HG02678 (cell line): ENCODE results near the gene FNIP1.
"Not testable (repeated sequence)": the region's sequence is repeated elsewhere in the genome, so short reads cannot be mapped to it uniquely, and the experiment has no call there.

Experiments
- ATAC-seq: cut with Tn5 transposase; IDR thresholded peaks from one replicate; pipeline ENCODE4 v1.9.1; 2021; ENCODE audit warnings: mild to moderate bottlenecking, moderate library complexity; ENCODE audit not compliant: unreplicated experiment

Gene FNIP1

DNA sequence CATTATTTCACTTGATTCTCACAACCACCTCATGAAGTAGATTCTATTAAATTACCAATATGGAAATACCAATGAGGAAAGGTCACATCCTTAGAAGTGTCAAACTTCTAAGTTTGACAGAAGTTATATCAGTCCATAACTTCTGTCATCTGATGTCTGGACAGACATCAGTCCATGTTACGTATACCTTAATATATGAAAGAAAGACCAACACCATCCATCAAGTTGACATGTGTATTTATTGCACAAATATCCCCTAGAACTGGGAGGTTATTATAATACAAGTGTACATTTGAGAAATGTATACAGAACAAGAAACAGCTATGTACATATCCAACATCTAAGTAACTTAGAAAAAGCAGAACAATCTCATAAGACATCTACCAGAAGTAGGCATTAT lies 155.3 kb downstream of the FNIP1 start:
- no peak for ATAC-seq

DNA sequence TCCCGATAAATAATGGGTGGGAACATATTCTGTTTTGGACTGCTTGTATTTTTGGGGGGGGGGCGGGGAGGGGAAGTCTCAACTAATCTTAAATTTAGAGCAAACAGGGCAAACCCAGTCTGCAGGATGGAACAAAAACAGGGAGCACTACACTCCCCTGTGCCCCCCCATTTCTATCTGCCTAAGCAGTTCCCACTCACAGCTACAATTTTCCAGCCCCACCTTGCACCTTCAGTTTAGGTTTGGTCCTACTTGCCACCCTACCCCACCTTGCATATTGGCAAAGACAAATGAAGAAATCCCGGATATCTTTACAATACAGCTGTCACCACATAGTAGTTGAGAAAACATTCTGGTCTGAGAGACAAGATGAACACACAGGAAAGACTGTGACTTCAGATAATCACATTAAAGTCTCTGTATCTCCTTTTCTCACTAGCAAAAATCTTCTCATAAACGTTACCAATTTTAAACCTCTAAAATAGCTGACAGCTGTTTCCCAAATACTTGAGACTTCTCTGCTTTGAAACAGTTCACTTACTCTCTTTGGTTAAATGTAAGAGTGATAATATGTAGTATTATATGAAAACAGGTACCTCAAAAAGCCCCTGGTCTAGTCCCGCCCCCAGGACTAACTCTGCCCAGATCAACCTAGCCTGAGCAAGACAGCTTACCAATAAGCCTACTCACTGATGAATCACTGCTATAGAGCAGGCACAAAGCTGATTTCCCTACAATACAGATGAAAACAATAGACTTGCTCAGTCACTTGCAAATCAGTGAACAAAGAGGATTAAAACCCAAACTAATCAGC lies 156.6 kb downstream of the FNIP1 start:
- peak; percentile 44 for ATAC-seq

DNA sequence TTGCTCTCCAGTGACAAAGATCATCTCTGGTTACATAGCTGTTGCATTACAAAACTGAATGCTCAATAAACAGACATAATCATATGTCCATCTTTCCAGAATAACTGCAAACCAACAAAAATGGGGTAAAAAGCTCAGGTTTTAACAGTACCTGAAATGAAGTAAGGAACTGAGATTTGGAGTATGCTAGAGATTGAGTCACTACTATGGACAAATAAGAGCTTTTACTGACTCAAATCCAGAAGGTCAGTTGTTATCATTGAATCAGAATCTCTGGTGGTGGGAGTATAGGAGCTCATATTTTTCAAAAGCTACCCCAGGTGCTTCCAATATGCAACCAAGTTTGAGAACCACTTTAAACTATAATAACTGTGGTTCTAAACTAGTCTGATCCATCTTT lies 157.7 kb downstream of the FNIP1 start:
- ATAC-seq: no peak

GRCh38 chr5:131637694-131638093 lies 159.1 kb downstream of the FNIP1 start:
- ATAC-seq: no peak

DNA sequence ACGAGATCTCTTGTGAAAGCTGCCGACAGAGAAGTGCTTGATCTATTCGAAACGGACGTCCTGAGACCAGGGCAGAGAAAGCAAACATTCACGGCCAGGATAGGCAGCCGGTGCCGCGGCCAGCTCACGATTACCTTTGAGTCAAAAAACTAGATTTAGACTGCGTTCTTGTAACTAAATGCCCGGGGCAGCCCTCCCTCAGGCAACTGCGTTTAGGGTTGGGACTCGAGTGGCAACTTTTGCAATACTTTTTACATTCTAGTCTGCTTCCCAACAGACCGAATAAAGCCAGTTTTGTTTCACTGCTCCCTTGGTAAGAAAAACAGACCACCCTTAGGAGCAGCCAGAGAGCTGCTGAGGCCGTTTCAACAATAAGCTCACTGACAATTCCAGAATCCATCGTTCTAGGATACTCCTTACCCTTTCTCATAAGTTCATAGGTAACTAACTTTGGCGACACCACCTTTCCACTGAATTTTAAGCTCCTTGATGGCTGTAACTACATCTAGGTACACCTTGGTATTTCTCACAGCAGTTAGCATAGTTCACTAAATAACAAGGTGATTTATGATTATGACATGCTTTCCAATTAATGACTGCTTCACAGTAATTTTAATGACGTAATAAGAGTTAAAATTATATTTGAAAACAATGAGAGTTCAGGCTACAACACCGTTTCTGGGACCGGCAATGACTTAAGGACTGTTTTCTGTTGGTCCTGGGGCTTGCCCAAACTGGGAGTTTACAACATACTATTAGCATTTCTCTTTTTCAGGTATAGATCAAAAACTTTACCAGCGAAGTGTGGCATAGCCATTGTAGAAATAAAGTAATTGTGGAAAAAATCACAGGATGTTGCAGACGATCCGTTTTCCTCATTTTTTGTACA lies 160.9 kb downstream of the FNIP1 start:
- ATAC-seq: no peak

DNA sequence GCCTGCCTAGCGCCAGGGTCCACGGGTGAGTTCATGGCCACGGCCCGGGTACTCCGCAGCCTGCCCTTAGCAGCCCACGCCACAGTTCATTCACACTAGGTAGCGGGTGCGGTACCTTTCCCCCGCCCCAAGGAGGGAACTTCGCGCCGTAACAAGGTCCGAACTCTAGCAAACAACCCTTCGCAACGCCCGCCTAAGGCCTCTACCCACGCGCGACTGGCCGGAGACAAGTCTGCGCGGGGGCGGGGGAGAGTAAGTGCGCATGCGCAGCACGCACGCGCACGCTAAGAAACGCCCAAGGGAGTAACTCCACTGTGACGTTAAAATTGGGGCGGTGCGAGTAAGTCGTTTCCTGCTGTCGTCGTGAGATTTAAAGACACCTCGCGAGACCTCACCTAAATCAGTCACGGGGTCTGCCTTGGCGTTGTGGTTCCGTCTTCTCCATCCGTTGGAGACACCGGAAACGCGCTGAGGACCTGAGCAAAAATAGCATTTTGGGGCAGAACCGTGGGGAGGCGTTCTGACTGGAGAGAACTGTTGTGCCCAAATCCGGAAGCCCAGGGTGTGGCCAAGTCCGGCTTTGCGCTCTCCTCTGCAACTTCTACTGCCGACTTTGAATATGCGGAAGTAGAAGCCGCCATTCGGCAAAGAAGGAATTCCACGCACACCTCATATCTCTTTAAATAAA lies 161.7 kb downstream of the FNIP1 start, which contains the start of gene RAPGEF6:
Gene RAPGEF6, minus strand, starts transcription at position 234 of the 688 bp plus-strand sequence. Its CDS starts 199 bp downstream, at position 35.
- ATAC-seq: peak; percentile 88

GRCh38 chr5:131634666-131634995 lies 162.2 kb downstream of the FNIP1 start:
- ATAC-seq: peak; percentile 24

DNA sequence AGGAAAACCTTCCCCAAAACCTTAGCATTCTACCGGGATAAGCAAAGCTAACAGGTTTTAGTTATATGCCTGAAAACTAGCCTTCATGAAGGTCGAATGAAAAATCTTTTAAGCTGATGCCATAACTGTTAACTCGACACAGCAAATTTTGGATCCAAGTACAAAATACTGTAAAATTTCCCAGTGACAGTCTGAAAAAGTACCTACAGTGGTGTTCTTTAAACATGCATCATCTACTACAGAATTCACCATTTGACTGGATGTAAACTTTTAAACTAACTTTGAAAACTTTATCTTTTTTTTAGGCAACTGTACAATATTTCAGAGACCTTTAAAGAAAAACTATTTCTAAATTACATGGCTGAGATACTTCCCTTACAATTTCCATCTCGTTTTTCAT lies 162.6 kb downstream of the FNIP1 start:
- ATAC-seq: no peak

DNA sequence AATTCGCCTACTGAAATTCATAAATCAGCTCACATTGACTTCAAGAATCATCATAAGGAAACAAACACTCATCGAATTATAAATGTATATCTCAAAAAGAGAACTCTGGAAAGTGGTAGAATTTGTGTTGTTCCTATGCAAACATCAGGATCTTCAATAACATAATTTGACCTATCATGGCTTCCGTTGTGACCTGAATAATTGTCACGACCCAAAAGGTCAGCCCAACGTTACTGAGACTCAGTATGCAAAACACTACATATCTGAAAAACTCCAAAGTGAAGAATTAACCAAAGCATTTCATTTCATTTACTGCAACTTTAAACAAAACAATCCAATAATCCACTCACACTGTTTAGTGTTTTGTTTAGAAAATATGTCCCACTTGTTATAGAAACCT lies 163.0 kb downstream of the FNIP1 start:
- no peak for ATAC-seq

GRCh38 chr5:131630963-131631350 lies 165.9 kb downstream of the FNIP1 start:
- ATAC-seq: no peak

DNA sequence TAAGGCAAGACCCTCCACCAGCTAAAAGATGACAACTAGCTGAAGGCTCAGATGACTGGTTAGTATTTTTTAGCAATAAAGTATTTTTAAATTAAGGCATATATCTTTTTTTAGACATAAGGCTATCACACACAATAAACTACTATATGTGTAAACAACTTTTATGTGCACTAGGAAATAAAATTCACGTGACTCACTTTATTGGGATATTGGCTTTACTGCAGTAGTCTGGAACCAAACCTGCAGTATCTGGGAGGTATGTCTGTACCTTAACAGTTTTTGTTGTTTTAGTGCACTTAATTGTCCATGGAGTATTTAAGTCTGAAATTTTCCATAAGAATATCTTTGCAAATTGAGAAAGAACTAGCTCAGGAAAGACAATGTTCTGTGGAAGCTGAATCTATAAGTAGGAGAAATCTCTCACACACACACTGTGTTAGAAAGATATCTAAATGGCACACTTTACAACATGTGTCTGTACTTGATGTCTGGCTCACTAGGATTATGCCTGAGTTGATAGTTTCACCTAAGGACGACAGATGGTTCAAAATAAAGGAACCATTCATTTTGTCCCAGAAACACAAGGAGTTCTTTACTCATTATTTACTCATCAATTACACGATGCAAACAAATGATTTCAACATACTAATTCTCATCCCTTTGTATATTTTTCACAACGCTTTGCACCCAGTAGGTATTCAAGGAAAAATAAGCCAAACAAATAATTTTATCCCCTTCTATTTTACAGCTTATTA lies 166.4 kb downstream of the FNIP1 start:
- ATAC-seq: no peak

GRCh38 chr5:131628990-131629389 lies 167.8 kb downstream of the FNIP1 start:
- no peak for ATAC-seq

GRCh38 chr5:131627207-131627865 lies 169.5 kb downstream of the FNIP1 start:
- no peak for ATAC-seq

- no peak for ATAC-seq
Measured at GRCh38 chr5:131622633-131623032, 174.2 kb downstream of the FNIP1 start.

DNA sequence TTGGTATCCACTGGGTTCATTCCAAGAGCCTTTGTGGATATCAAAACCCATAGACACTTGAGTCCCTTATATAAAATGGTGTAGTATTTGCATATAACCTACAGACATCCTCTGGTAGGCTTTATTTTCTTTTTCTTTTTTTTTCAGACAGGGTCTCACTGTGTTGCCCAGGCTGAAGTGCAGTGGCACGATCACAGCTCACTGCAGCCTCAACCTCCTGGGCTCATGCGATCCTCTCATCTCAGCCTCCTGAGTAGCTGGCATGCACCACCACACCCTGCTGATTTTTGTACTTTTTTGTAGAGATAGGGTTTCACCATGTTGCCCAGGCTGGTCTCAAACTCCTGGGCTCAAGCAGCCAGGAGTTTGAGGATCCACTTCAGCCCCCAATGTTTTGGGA lies 175.7 kb downstream of the FNIP1 start:
- not testable (repeated sequence) for ATAC-seq

DNA sequence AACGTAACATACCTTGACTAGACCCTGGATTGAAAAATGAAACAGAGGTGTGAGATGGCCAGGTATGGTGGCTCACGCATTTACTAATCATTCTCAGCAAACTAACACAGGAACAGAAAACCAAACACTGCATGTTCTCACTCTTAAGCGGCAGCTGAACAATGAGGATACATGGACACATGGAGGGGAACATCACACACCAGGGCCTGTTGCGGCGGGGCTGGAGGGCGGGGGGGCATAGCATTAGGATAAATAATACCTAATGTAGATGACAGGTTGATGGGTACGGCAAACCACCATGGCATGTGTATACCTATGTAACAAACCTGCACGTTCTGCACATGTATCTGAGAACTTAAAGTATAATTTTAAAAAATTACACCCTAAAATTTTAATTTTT lies 177.7 kb downstream of the FNIP1 start:
- ATAC-seq: no peak

GRCh38 chr5:131617140-131617822 lies 179.5 kb downstream of the FNIP1 start:
- ATAC-seq: no peak

GRCh38 chr5:131615957-131616356 lies 180.9 kb downstream of the FNIP1 start:
- ATAC-seq: no peak

GRCh38 chr5:131613423-131613822 lies 183.4 kb downstream of the FNIP1 start:
- ATAC-seq: no peak

DNA sequence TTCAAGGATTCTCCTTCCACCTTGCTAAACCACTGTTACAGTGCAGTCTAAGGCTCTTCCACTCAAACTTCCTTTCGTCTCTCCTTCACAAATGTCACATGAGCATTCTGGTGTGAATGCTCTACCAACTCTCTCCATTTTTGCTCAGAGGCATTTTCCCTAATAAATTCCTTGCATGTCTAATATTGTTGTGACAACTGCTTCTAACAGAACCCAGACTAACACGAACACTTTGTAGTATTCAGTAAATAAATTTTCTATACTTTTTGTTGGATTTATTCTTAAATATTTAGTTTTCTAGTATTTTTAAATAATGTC lies 185.8 kb downstream of the FNIP1 start:
- ATAC-seq: no peak
